Progenitor cell of endocrine pancreas (in vitro differentiated cells): ENCODE measurements around the gene CYFIP2. TPM values are rescaled to one million over a fixed set of nuclear protein-coding genes. Genes with fewer than 3 reads are reported as not detected.

ENCODE experiments used
- DNase-seq: peaks from one replicate; pipeline ENCODE4 v3.0.0; 2021; ENCODE audit warnings: low spot score; ENCODE audit not compliant: unreplicated experiment
- H3K27ac Mint-ChIP-seq: 2 replicates; pipeline ENCODE4 v1.8.0; 2021; ENCODE audit warnings: mild to moderate bottlenecking, moderate library complexity, mixed read lengths
- H3K27me3 Mint-ChIP-seq: 2 replicates; pipeline ENCODE4 v1.8.0; 2021; ENCODE audit warnings: mixed read lengths
- H3K36me3 Mint-ChIP-seq: 2 replicates; pipeline ENCODE4 v1.8.0; 2022; ENCODE audit warnings: mixed read lengths; ENCODE audit not compliant: insufficient read depth
- H3K4me1 Mint-ChIP-seq: 2 replicates; pipeline ENCODE4 v1.8.0; 2021; ENCODE audit warnings: low read depth, mixed read lengths
- H3K4me3 Mint-ChIP-seq: 2 replicates; pipeline ENCODE4 v1.8.0; 2021; ENCODE audit warnings: low read depth, mild to moderate bottlenecking, moderate library complexity, mixed read lengths
- H3K9me3 Mint-ChIP-seq: 2 replicates; pipeline ENCODE4 v1.8.0; 2021; ENCODE audit warnings: low read depth, mixed read lengths
- total RNA-seq: library from RNA; stranded (reverse); gene quantifications from 2 replicates; pipeline ENCODE4 v1.2.1, GENCODE V29; 2021
- TF ChIP-seq, protein P1 (sequence below): fragments of 200-600 bp; sonication (generic); IDR thresholded peaks from one replicate; pipeline ENCODE4 v1.5.0; 2021; ENCODE audit warnings: antibody characterized with exemption, mild to moderate bottlenecking; ENCODE audit not compliant: unreplicated experiment

The CYFIP2 gene
- total RNA-seq, 1 donor from 2014 or later = 85.1 TPM

- DNase-seq = no peak
- Mint-ChIP-seq H3K27me3 (no peaks in the 10 kb centered on the region), H3K4me1 (no peaks in the 10 kb centered on the region), H3K36me3 (peaks cover 22% of the 10 kb centered on the region), H3K27ac (no peak overlapping the region), H3K4me3 (no peak overlapping the region), H3K9me3 (no peaks in the 10 kb centered on the region)
- TF ChIP-seq, protein P1, sequence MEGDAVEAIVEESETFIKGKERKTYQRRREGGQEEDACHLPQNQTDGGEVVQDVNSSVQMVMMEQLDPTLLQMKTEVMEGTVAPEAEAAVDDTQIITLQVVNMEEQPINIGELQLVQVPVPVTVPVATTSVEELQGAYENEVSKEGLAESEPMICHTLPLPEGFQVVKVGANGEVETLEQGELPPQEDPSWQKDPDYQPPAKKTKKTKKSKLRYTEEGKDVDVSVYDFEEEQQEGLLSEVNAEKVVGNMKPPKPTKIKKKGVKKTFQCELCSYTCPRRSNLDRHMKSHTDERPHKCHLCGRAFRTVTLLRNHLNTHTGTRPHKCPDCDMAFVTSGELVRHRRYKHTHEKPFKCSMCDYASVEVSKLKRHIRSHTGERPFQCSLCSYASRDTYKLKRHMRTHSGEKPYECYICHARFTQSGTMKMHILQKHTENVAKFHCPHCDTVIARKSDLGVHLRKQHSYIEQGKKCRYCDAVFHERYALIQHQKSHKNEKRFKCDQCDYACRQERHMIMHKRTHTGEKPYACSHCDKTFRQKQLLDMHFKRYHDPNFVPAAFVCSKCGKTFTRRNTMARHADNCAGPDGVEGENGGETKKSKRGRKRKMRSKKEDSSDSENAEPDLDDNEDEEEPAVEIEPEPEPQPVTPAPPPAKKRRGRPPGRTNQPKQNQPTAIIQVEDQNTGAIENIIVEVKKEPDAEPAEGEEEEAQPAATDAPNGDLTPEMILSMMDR = no peak
Measured at GRCh38 chr5:157339409-157339808, 73.5 kb downstream of the CYFIP2 start.

DNA sequence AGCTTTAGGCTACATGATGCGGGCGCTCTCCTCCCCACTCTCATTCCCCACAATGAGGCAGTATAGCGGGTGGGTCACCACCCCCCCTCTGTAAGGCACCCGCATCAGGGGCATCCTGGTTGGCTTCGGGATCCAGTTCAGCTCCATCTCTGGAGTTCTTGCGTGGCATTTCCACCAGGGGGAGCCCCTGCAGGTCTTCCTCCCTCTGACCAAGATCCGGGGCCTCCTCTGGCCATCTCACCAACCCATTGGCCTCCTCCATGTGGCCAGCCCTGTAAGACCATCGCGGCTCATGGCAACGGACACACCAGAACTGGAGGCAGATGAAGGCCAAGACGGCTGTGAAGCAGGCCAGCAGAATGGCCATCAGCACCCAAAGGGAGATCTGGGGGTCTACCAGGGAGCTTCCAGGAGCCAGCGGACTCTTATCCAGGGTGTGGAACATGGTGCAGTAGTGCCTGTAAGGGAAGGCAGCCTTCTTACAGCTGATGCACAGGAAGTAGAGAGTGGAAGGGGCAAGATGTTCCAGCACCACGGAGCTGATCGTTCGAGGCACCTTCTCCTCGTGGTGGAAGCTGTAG is 77.0 kb downstream of the CYFIP2 start:
- Mint-ChIP-seq H3K27ac (no peak overlapping the region), H3K36me3 (peaks cover 24% of the 10 kb centered on the region), H3K27me3 (no peaks in the 10 kb centered on the region), H3K4me1 (no peaks in the 10 kb centered on the region), H3K4me3 (no peak overlapping the region), H3K9me3 (no peaks in the 10 kb centered on the region)
- DNase-seq = no peak
- TF ChIP-seq, protein P1 = peak; percentile 55

DNA sequence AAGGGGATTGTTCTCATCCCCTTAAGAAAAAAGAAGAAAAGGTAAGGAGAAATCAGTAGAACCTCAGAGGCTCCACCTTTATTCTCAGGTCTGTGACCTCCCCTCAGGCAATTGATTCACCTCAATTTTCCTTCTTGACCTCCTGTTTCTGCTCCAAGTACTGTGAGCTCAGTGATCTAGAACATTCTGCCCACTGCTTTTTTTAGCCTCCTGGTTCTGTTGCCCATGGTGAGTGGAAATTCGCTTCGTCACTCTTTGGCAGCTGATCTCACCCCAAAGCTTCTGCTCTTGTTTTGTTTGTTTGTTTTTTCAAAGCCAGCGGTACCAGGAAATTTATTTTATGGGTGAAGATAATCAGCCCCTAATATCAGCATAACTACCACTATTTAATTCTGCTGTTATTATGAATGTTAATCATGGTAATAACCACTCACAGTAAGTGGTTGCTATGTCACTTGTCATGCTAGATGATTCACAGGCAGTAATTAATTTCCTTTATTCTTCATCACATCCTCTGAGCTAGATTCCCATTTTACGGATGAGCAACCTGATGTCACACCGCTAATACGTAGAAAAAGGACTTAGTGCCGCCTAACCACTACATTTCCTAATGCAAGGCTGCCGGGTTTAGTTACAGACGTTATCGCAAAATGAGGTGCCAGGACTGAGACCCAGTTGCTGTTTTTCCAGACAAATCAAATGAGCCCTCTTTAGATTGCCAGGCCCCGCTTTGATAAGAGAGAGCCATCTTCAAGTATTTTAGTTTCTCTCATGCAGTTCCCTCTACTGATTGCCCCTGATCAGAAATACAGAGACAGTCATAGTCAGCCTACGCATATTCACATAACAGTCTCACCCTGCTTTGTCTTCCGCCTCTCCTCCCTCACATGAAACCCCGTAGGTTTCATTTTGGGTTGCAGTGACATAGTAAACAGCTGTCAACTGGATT is 78.2 kb downstream of the CYFIP2 start:
- H3K27me3 Mint-ChIP-seq = no peaks in the 10 kb centered on the region
- peaks cover 26% of the 10 kb centered on the region for H3K36me3 Mint-ChIP-seq
- no peak for DNase-seq
- TF ChIP-seq, protein P1 = no peak
- H3K4me3 Mint-ChIP-seq = no peak overlapping the region
- no peaks in the 10 kb centered on the region for H3K9me3 Mint-ChIP-seq
- no peak overlapping the region for H3K27ac Mint-ChIP-seq
- no peaks in the 10 kb centered on the region for H3K4me1 Mint-ChIP-seq

- H3K4me1 Mint-ChIP-seq = no peaks in the 10 kb centered on the region
- DNase-seq = no peak
- no peaks in the 10 kb centered on the region for H3K27me3 Mint-ChIP-seq
- TF ChIP-seq, protein P1 = no peak
- peaks cover 25% of the 10 kb centered on the region for H3K36me3 Mint-ChIP-seq
- no peak overlapping the region for H3K27ac Mint-ChIP-seq
- H3K4me3 Mint-ChIP-seq = no peak overlapping the region
- H3K9me3 Mint-ChIP-seq = peaks cover 4% of the 10 kb centered on the region
Measured at GRCh38 chr5:157345067-157345466, 79.1 kb downstream of the CYFIP2 start.

- H3K4me3 Mint-ChIP-seq = no peak overlapping the region
- no peak overlapping the region for H3K27ac Mint-ChIP-seq
- H3K27me3 Mint-ChIP-seq = no peaks in the 10 kb centered on the region
- H3K4me1 Mint-ChIP-seq = no peaks in the 10 kb centered on the region
- H3K36me3 Mint-ChIP-seq = peaks cover 24% of the 10 kb centered on the region
- H3K9me3 Mint-ChIP-seq = peaks cover 7% of the 10 kb centered on the region
- DNase-seq = no peak
- TF ChIP-seq, protein P1 = no peak
Measured at GRCh38 chr5:157345485-157345884, 79.6 kb downstream of the CYFIP2 start.
